Activated CD8-positive, alpha-beta memory T cell treated with anti-CD3 and anti-CD28 coated beads for 4 hours (primary cell): ENCODE measurements around the gene MAGEB10.
"Not testable (repeated sequence)": the region's sequence is repeated elsewhere in the genome, so short reads cannot be mapped to it uniquely, and the experiment has no call there.

ENCODE experiments used
- DNase-seq, 2 donors: peaks; one replicate each; pipeline ENCODE4 v3.0.0-alpha.2; 2020; ENCODE audit warnings: low read depth in 2 of 2

The MAGEB10 gene, protein sequence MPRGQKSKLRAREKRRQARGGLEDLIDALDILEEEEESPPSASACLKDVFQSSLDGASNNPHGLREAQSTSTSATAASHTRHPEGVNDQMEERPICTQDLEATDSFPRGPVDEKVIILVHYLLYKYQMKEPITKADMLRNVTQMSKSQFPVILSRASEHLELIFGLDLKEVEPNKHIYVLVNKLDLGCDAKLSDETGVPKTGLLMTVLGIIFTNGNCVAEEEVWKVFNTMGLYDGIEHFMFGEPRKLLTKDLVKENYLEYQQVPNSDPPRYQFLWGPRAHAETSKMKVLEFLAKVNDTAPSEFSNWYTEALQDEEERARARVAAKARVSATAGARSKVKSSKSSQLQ

GRCh38 chrX:27807690-27808089 lies at the start of gene MAGEB10:
TSS of gene MAGEB10 (plus strand) at chrX:27807990. CDS start at chrX:27821307, 13,317 bp downstream.
- DNase-seq = no peak

- no peak for DNase-seq
Observed at GRCh38 chrX:27765718-27766117, 42.1 kb upstream of the MAGEB10 start.

DNA sequence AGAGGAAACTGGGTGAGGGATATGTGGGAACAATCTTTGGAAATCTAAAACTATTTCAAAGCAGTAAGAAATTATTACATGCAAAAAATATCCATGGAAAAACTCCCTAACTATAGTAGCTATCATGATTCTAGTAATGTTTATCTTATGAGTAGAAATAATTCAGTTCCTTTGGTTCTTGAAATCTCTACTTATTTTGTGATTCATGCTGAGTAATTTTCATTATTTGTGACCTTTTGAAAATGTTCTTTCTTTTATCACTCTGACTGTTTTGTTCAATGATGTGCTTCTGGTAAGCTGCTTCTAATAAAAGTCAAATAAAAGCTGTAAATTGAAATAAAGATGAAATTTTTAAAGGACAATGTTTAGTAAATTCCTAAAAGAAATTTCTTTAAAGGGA lies 40.4 kb upstream of the MAGEB10 start:
- DNase-seq = no peak

DNA sequence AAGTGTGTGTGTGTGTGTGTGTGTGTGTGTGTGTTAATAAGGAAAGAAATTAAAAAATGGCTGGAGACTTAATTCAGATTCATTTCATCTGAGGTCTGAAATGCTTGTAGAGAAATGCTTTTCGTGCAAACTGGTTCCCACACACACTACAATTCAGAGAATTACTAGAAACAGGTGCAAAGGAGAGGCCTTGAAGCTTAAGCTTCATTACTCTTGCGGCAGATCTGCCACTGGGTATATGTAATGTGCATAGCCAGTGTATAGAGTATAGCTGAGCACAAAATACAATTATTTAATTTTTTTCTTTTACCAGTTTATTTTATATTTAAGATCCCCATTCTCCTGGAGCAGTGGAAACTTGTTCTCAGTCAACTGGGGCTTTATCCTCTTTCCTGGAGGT lies 31.8 kb upstream of the MAGEB10 start:
- DNase-seq = no peak

- DNase-seq = no peak
Observed at GRCh38 chrX:27796640-27797257, 11.0 kb upstream of the MAGEB10 start.

DNA sequence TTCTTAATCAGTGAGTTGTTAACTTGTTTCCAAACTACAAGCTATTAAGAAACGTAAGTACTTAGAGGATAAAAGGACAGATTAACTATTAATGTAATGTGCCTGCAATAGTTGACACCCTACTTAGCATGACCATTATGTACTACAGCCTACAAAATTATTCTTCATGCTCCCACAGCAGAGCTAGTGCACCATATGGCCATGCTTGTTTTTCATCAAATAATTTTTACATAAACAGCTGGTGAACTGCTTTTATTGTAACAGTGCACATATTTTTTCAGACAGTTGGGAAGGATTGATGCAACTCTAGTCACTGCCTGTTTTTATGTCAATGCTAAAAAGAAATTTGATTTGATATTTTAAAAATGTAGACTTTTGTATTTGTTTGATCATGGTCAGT lies 10.2 kb upstream of the MAGEB10 start:
- no peak for DNase-seq

GRCh38 chrX:27808226-27808625 lies 436 bp downstream of the MAGEB10 start:
- no peak for DNase-seq

DNA sequence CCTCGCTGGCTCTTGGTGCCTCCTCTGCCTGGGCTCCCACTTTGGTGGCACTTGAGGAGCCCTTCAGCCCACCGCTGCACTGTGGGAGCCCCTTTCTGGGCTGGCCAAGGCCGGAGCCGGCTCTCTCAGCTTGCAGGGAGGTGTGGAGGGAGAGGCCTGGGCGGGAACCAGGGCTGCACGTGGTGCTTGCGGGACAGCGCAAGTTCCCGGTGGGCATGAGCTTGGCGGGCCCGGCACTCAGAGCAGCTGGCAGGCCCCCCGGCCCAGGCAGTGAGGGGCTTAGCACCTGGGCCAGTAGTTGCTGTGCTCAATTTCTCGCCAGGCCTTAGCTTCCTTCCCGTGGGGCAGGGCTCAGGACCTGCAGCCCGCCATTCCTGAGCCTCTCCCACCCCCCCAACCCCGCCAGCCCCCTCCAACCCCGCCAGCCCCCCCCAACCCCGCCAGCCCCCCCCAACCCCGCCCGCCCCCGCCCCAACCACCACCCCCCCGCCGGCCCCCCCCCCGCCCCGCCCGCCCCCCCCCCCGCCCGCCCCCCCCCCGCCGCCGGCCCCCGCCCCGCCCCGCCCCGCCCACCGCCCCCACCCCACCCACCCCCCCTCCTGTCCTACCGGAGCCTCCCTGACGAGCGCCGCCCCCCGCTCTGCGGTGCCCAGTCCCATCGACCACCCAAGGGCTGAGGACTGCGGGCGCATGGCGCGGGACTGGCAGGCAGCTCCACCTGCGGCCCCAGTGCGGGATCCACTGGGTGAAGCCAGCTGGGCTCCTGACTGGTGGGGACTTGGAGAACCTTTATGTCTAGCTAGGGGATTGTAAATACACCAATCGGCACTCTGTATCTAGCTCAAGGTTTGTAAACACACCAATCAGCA lies 1.4 kb downstream of the MAGEB10 start:
- not testable (repeated sequence) for DNase-seq

DNA sequence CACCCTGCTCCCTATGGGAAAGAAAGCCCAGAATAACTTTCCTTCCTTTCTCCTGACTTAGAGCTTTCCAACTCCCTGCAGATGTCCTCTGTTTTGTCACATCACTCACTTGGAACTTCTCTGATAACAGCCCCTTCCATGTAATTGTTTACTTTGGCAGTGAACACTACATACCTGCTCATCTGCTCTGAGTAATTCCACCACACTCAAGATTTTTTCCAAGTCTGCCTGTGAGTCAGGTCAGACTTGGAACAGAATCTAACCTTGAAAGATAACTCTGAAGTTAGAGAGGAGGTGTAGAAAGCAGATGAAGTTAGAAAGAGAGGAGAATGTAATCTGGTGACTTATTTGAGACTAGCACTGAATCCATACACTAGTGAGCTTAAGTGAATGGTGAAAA lies 7.4 kb downstream of the MAGEB10 start:
- no peak for DNase-seq

DNA sequence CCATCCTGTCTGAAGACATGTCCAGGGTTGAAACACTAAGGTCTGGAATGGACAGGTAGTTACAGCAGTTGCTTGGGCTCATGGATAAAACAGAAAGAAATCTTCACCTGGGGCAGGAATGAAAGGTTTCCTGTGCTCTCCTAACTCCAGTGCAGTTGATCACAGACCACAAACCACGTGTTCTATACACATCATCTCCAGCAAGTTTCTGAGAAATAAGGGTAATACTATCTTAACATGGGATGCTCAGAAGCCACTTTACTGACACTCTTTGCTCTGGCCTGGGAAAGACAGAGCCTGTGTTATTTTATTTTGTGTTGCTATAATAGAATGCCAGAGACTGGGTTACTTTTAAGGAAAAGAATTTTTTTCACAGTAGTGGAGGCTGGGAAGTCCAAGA lies 16.0 kb downstream of the MAGEB10 start:
- no peak for DNase-seq

GRCh38 chrX:27838185-27838584 lies 30.4 kb downstream of the MAGEB10 start:
- DNase-seq = no peak

- no peak for DNase-seq
Observed at GRCh38 chrX:27840881-27841280, 33.1 kb downstream of the MAGEB10 start.

DNA sequence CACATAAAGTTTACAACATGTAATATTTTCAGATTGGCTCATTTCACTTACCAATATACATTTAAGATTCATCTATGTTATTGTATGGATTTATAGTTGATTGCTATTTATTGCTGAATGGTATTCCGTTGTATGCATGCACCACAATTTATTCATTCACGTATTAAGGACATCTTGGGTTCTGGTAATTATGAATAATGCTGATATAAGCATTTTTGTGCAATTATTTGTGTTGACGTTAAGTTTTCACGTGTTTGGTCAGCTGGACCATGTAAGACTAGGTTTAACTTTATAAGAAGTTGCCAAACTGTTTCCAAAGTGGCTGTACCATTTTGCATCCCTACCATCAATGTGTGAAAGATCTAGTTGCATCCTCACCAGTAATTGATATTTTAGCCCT lies 35.1 kb downstream of the MAGEB10 start:
- no peak for DNase-seq

DNA sequence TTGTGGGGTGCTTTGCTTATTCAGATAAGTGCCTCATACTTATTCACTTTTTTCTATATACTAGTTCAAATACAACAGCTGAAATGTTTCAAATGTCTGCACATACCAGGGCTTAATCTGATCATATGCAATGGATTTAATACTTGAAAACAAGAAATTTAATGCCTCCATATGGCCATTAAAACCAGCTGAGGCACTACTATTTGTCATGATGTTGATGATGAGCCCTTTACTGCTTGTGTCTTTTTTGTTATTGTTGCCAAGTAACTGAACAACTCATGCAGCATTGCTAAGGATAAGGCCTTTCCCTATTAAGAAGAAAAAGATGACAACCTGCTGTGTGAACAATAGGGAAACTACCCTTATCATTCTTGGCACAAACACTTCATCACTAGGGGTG lies 52.5 kb downstream of the MAGEB10 start:
- DNase-seq = no peak

DNA sequence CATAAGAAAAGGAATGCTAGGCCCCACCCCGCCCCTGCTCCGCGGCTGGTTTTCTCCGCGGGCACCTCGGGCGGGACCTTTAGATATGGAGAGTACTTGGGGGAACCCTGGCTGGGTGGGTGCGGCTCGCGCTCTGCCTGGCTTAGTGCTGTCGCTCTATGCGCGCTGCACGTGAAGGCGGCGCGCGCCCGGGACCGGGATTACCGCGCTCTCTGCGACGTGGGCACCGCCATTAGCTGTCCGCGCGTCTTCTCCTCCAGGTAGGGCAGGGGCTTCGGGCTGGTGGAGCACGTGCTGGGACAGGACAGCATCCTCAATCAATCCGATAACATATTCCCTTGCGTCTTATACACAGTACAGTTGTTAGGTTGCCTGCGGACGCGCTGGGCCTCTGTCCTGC lies 56.0 kb downstream of the MAGEB10 start:
- DNase-seq = no peak
